PC-9 (cell line): ENCODE data around the gene REC114. TPM values are rescaled to one million over a fixed set of nuclear protein-coding genes. Genes with fewer than 3 reads are reported as not detected.

Experiments used
- BruUV-seq: library from RNA; stranded (reverse); fragments of 400-500 nt; replicated peaks from 2 replicates; lab custom pipeline; 2021; lab: Mats Ljungman, UMichigan
- CTCF ChIA-PET: fragments of 300-600 bp; sonication (Branson Sonifier 250); formaldehyde crosslinking; loops from one replicate; lab custom pipeline; 2022; ENCODE audit warnings: antibody characterized with exemption; lab: Charles Lee
- POLR2A ChIA-PET: fragments of 300-600 bp; sonication (Branson Sonifier 250); formaldehyde crosslinking; loops from one replicate; lab custom pipeline; 2022; ENCODE audit warnings: antibody characterized with exemption; ENCODE audit not compliant: unreplicated experiment; lab: Charles Lee
- DNase-seq, 2 experiments: peaks; one replicate each; pipeline versions ENCODE4 v3.0.0 to v3.0.0-alpha.2; 2015 to 2022; ENCODE audit warnings: mixed read lengths in 1 of 2
- H2AFZ ChIP-seq: fragments of 200-600 bp; sonication (generic); 2 replicates; pipeline ENCODE4 v1.8.1; 2017; ENCODE audit warnings: antibody characterized with exemption
- H3F3A ChIP-seq: fragments of 200-600 bp; sonication (generic); 2 replicates; pipeline ENCODE4 v1.8.1; 2017; ENCODE audit warnings: antibody characterized with exemption, mild to moderate bottlenecking, low read depth; ENCODE audit not compliant: insufficient read depth
- H3K27ac ChIP-seq: fragments of 200-600 bp; sonication (generic); 2 replicates; pipeline ENCODE4 v1.6.1; 2016; ENCODE audit warnings: mixed run types
- H3K27me3 ChIP-seq: fragments of 200-600 bp; sonication (generic); 2 replicates; pipeline ENCODE4 v1.6.1; 2016; ENCODE audit warnings: low read depth, mixed run types; ENCODE audit not compliant: insufficient read depth
- H3K36me3 ChIP-seq: fragments of 200-600 bp; sonication (generic); 2 replicates; pipeline ENCODE4 v1.6.1; 2016; ENCODE audit warnings: low read depth, mixed run types
- H3K4me1 ChIP-seq: fragments of 200-600 bp; sonication (generic); replicated peaks from 2 replicates; pipeline ENCODE4 v1.6.1; 2016; ENCODE audit warnings: mixed run types; ENCODE audit not compliant: insufficient read depth
- H3K4me2 ChIP-seq: fragments of 200-600 bp; sonication (generic); 2 replicates; pipeline ENCODE4 v1.6.1; 2017; ENCODE audit warnings: mixed run types
- H3K4me3 ChIP-seq: fragments of 200-600 bp; sonication (generic); 2 replicates; pipeline ENCODE4 v1.6.1; 2016; ENCODE audit warnings: mixed run types
- H3K79me2 ChIP-seq: fragments of 200-600 bp; sonication (generic); 2 replicates; pipeline ENCODE4 v1.6.1; 2017; ENCODE audit warnings: low read depth, mixed run types
- H3K9me2 ChIP-seq: fragments of 200-600 bp; sonication (generic); 2 replicates; pipeline ENCODE4 v1.8.1; 2017; ENCODE audit warnings: mild to moderate bottlenecking; ENCODE audit not compliant: insufficient read depth
- H3K9me3 ChIP-seq: fragments of 200-600 bp; sonication (generic); 2 replicates; pipeline ENCODE4 v1.8.1; 2016; ENCODE audit warnings: low read depth; ENCODE audit not compliant: insufficient read depth
- H4K20me1 ChIP-seq: fragments of 200-600 bp; sonication (generic); 2 replicates; pipeline ENCODE4 v1.8.1; 2017; ENCODE audit not compliant: insufficient read depth
- EZH2 ChIP-seq: fragments of 200-600 bp; sonication (generic); IDR thresholded peaks from 2 replicates; pipeline ENCODE4 v1.8.0; 2017; ENCODE audit warnings: antibody characterized with exemption, low read depth
- intact Hi-C: fragments of 100-400 bp; cut with micrococcal nuclease; formaldehyde crosslinking; loops from one replicate; pipeline ENCODE4 v1.10.0; 2022; ENCODE audit not compliant: unreplicated experiment
- total RNA-seq: library from RNA; stranded (reverse); gene quantifications from 2 replicates; pipeline ENCODE4 v1.2.3, GENCODE V29; 2021
- TF ChIP-seq, protein P1 (sequence below): fragments of 200-600 bp; sonication (generic); conservative IDR thresholded peaks from 2 replicates; pipeline ENCODE4 v1.6.1; 2017; ENCODE audit warnings: mixed run types, antibody characterized with exemption, mild to moderate bottlenecking, moderate library complexity

The REC114 gene
- total RNA-seq, 1 experiment from 2014 or later, result not detected

- no TSS peak for BruUV-seq
- Histone ChIP-seq H3K4me1 (no peaks in the 10 kb centered on the region), H3K27me3 (no peaks in the 10 kb centered on the region), H3F3A (no peaks in the 10 kb centered on the region), H3K27ac (no peak overlapping the region), H4K20me1 (no peaks in the 10 kb centered on the region), H3K79me2 (no peaks in the 10 kb centered on the region), H3K4me3 (no peak overlapping the region), H3K4me2 (no peak overlapping the region), H3K9me2 (peaks cover 5% of the 10 kb centered on the region; the same call in 1 of the 2 replicates), H3K9me3 (peaks cover 6% of the 10 kb centered on the region; the same call in 1 of the 2 replicates), H3K36me3 (no peaks in the 10 kb centered on the region), H2AFZ (no peak overlapping the region)
- ChIA-PET POLR2A (no interaction called here), CTCF (no interaction called here)
- no peak for DNase-seq
- intact Hi-C loops, result no loop called here
- TF ChIP-seq, protein P1, sequence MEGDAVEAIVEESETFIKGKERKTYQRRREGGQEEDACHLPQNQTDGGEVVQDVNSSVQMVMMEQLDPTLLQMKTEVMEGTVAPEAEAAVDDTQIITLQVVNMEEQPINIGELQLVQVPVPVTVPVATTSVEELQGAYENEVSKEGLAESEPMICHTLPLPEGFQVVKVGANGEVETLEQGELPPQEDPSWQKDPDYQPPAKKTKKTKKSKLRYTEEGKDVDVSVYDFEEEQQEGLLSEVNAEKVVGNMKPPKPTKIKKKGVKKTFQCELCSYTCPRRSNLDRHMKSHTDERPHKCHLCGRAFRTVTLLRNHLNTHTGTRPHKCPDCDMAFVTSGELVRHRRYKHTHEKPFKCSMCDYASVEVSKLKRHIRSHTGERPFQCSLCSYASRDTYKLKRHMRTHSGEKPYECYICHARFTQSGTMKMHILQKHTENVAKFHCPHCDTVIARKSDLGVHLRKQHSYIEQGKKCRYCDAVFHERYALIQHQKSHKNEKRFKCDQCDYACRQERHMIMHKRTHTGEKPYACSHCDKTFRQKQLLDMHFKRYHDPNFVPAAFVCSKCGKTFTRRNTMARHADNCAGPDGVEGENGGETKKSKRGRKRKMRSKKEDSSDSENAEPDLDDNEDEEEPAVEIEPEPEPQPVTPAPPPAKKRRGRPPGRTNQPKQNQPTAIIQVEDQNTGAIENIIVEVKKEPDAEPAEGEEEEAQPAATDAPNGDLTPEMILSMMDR, result no peak
- TF ChIP-seq EZH2, result no peak
Observed at GRCh38 chr15:73474785-73475184, 31.8 kb downstream of the REC114 start.

DNA sequence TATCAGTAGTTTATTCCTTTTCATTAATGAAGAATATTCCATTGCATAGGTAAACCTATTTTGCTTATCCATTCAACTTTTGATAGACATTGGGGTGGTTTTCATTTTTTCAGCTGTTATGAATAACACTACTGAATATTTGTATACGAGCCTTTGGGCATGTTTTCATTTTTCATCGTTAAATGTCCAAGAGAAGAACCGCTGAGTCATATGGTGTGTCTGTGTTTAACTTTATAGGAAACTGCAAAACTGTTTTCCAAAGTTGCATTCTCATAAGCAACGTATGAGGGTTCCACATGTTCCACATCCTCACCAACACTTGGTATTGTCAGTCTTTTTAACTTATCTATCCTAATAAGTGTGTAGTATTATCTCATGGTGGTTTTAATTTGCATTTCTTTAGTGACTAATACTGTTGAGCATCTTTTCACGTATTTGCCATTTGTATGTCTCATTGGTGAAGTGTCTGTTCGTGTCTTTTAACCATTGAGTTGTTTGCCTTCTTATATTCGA, 33.8 kb downstream of the REC114 start:
- Histone ChIP-seq H3K79me2 (no peaks in the 10 kb centered on the region), H4K20me1 (no peaks in the 10 kb centered on the region), H3K36me3 (no peaks in the 10 kb centered on the region), H3K4me2 (no peak overlapping the region), H3F3A (no peaks in the 10 kb centered on the region), H3K9me2 (peaks cover 5% of the 10 kb centered on the region; the same call in 1 of the 2 replicates), H3K27ac (no peak overlapping the region), H3K9me3 (peaks cover 6% of the 10 kb centered on the region; the same call in 1 of the 2 replicates), H3K4me1 (no peaks in the 10 kb centered on the region), H3K27me3 (no peaks in the 10 kb centered on the region), H3K4me3 (no peak overlapping the region), H2AFZ (no peak overlapping the region)
- intact Hi-C loops, result no loop called here
- TF ChIP-seq EZH2, result no peak
- TF ChIP-seq, protein P1, result no peak
- no peak for DNase-seq
- no TSS peak for BruUV-seq
- CTCF ChIA-PET, result interaction anchor here (0.6 kb wide), 1 partner anchor 13 kb away, joined by 3 read pairs; no protein-coding TSS in a partner anchor
- POLR2A ChIA-PET, result no interaction called here

DNA sequence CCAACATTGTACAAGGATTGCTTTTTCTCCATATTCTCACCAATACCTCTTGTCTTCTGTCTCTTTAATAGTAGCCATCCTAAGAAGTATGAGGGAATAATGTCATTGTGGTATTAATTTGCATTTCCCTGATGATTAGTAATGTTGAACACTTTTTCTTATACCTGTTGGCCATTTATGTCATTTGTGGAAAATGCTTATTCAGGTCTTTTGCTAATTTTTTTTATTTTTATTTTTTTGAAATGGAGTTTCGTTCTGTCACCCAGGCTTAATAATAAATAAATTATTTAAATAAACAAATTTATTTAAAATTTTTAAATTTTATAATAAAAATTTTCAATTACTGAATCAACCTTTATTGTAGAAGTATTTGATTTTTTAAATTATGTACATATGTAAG, 37.1 kb downstream of the REC114 start:
- BruUV-seq, result no TSS peak
- peaks cover 5% of the 10 kb centered on the region; the same call in 1 of the 2 replicates for H3K9me2 ChIP-seq
- no peaks in the 10 kb centered on the region; the same call in 1 of the 2 replicates for H3K4me1 ChIP-seq
- H3K27ac ChIP-seq, result no peak overlapping the region
- peaks cover 6% of the 10 kb centered on the region; the same call in 1 of the 2 replicates for H3K9me3 ChIP-seq
- no peaks in the 10 kb centered on the region for H3K36me3 ChIP-seq
- no peak overlapping the region for H3K4me2 ChIP-seq
- POLR2A ChIA-PET, result no interaction called here
- H2AFZ ChIP-seq, result no peak overlapping the region
- CTCF ChIA-PET, result no interaction called here
- H3F3A ChIP-seq, result no peaks in the 10 kb centered on the region
- no peaks in the 10 kb centered on the region for H4K20me1 ChIP-seq
- H3K4me3 ChIP-seq, result no peak overlapping the region
- no peaks in the 10 kb centered on the region for H3K27me3 ChIP-seq
- H3K79me2 ChIP-seq, result no peaks in the 10 kb centered on the region
- DNase-seq, result no peak
- TF ChIP-seq, protein P1, result no peak
- no peak for TF ChIP-seq EZH2
- intact Hi-C loops, result no loop called here
